HG02759 (cell line): Measurements from ENCODE around the gene RAP1B.

ENCODE experiments used
- ATAC-seq: cut with Tn5 transposase; IDR thresholded peaks from one replicate; pipeline ENCODE4 v1.9.1; 2021; ENCODE audit warnings: mild to moderate bottlenecking, moderate library complexity; ENCODE audit not compliant: unreplicated experiment

Gene RAP1B

GRCh38 chr12:68686595-68687521, 76.2 kb downstream of the RAP1B start, which contains the start of gene NUP107:
Gene NUP107 (plus strand): TSS chr12:68686978. CDS start chr12:68687066, 88 bp downstream.
- peak; percentile 97 for ATAC-seq

GRCh38 chr12:68695454-68695853, 84.8 kb downstream of the RAP1B start:
- ATAC-seq: no peak

DNA sequence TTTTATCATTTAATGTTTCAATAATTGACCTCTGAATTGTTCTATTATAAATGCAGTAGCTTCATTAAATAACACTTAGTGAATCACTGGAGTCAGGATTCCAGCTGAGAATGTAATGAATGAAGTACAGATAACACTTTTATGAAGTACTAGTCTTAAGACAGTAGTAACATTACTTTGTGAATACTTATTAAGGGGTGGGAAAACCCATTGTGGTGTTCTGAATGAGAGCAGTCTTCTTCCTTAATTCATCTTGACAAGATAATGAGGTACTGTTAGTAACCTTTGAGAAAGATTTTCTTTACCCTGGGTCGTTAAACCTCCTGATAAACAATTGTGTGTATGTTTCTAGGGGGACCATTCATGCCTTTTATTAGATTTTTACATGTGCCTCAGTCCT, 88.8 kb downstream of the RAP1B start:
- no peak for ATAC-seq
